ENCODE measurements around the gene SCGB3A2.

DNA sequence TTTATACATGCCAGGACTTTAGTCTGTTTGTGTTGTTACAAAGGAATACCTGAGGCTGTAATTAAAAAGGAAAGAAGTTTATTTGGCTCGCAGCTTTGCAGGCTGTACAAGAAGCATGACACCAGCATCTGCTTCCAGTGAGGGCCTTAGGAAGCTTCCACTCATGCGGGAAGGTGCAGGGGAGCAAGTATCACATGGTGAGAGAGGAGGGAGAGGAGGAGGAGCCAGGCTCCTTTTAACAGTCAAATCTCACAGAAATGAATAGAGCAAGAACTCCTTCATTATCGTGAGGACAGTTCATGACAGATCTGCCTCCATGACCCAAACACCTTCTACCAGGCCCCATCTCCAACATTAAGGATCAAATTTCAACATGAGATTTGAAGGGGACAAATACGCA, 46.5 kb downstream of the SCGB3A2 start:
- TF ChIP-seq YY1 (IDR thresholded peaks at IDR 0.05; ENCODE audit: insufficient read depth, insufficient read length) (no peak), SUZ12 (IDR thresholded peaks at IDR 0.05; ENCODE audit: extremely low read depth, insufficient read depth, insufficient read length) (no peak)
